ENCODE measurements around the gene COL18A1. TPM values are rescaled to one million over a fixed set of nuclear protein-coding genes. Genes with fewer than 3 reads are reported as not detected.

COL18A1 gene
- total and polyA plus RNA-seq, 4 donors, result 44.9 to 308 (median 232) TPM

GRCh38 chr21:45438391-45439145 is 33.6 kb downstream of the COL18A1 start:
- no peak for DNase-seq (ENCODE audit: low spot score)
- Histone ChIP-seq H3K9me3 (ENCODE audit: control insufficient read depth in 4 of 4, low read length in 3 of 4) (no peaks in the 10 kb centered on the region), H3K36me3 (ENCODE audit: control insufficient read depth in 4 of 4, insufficient read depth in 3 of 4, low read depth in 1 of 4, low read length in 3 of 4) (peaks cover 0 to 2% (median 0%) of the 10 kb centered on the region in 4 donors), H3K27me3 (ENCODE audit: control insufficient read depth in 4 of 4, insufficient read depth in 4 of 4, low read length in 3 of 4) (no peaks in the 10 kb centered on the region), H3K4me3 (ENCODE audit: low read depth in 1 of 3, low read length in 3 of 3) (peak overlapping the region in 1 of 3 donors; percentile 42), H3K4me1 (ENCODE audit: control insufficient read depth in 4 of 4, insufficient read depth in 4 of 4, low read length in 3 of 4) (peaks cover 7 to 35% (median 27%) of the 10 kb centered on the region in 4 donors), H3K27ac (ENCODE audit: low read depth in 1 of 2, low read length in 2 of 2) (peak overlapping the region; percentile 50 to 58), H3K9ac (ENCODE audit: low read depth in 1 of 2, low read length in 2 of 2) (peak overlapping the region in 1 of 2 donors; percentile 44)
- WGBS, result 68% methylated on average over 26 of the region's 26 CpGs
- TF ChIP-seq YY1 (IDR thresholded peaks at IDR 0.05), result no peak

- Histone ChIP-seq H3K27ac (ENCODE audit: low read depth in 1 of 2, low read length in 2 of 2) (peak overlapping the region; percentile 50 to 58), H3K9me3 (ENCODE audit: control insufficient read depth in 4 of 4, low read length in 3 of 4) (no peaks in the 10 kb centered on the region), H3K9ac (ENCODE audit: low read depth in 1 of 2, low read length in 2 of 2) (peak overlapping the region in 1 of 2 donors; percentile 2), H3K4me1 (ENCODE audit: control insufficient read depth in 4 of 4, insufficient read depth in 4 of 4, low read length in 3 of 4) (peaks cover 7 to 40% (median 27%) of the 10 kb centered on the region in 4 donors), H3K36me3 (ENCODE audit: control insufficient read depth in 4 of 4, insufficient read depth in 3 of 4, low read depth in 1 of 4, low read length in 3 of 4) (peaks cover 0 to 2% (median 0%) of the 10 kb centered on the region in 4 donors), H3K4me3 (ENCODE audit: low read depth in 1 of 3, low read length in 3 of 3) (peak overlapping the region in 2 of 3 donors; percentile 7 to 42), H3K27me3 (ENCODE audit: control insufficient read depth in 4 of 4, insufficient read depth in 4 of 4, low read length in 3 of 4) (no peaks in the 10 kb centered on the region)
- DNase-seq (ENCODE audit: low spot score), result peak; percentile 93
- TF ChIP-seq FOXA2 (IDR thresholded peaks at IDR 0.05), result no peak
- TF ChIP-seq ATF3 (IDR thresholded peaks at IDR 0.05), result no peak
- no peak for TF ChIP-seq FOXA1 (IDR thresholded peaks at IDR 0.05)
- TF ChIP-seq RAD21 (IDR thresholded peaks at IDR 0.05), result peak; percentile 98 to 99
- TF ChIP-seq, protein P1, sequence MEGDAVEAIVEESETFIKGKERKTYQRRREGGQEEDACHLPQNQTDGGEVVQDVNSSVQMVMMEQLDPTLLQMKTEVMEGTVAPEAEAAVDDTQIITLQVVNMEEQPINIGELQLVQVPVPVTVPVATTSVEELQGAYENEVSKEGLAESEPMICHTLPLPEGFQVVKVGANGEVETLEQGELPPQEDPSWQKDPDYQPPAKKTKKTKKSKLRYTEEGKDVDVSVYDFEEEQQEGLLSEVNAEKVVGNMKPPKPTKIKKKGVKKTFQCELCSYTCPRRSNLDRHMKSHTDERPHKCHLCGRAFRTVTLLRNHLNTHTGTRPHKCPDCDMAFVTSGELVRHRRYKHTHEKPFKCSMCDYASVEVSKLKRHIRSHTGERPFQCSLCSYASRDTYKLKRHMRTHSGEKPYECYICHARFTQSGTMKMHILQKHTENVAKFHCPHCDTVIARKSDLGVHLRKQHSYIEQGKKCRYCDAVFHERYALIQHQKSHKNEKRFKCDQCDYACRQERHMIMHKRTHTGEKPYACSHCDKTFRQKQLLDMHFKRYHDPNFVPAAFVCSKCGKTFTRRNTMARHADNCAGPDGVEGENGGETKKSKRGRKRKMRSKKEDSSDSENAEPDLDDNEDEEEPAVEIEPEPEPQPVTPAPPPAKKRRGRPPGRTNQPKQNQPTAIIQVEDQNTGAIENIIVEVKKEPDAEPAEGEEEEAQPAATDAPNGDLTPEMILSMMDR (IDR thresholded peaks at IDR 0.05; ENCODE audit: low read depth, low read length, missing input control), result peak; percentile 97
- peak; percentile 53 to 58 for TF ChIP-seq RXRA (IDR thresholded peaks at IDR 0.05)
- no peak for TF ChIP-seq HNF4G (IDR thresholded peaks at IDR 0.05)
- no peak for TF ChIP-seq EGR1 (IDR thresholded peaks at IDR 0.05; ENCODE audit: low read depth in 2 of 2)
- no peak for TF ChIP-seq TAF1 (conservative IDR thresholded peaks at IDR 0.05)
- no peak for TF ChIP-seq HNF4A (conservative IDR thresholded peaks at IDR 0.05)
- no peak for TF ChIP-seq JUND (IDR thresholded peaks at IDR 0.05)
- TF ChIP-seq, protein P2, sequence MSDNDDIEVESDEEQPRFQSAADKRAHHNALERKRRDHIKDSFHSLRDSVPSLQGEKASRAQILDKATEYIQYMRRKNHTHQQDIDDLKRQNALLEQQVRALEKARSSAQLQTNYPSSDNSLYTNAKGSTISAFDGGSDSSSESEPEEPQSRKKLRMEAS (IDR thresholded peaks at IDR 0.05), result no peak
- TF ChIP-seq YY1 (IDR thresholded peaks at IDR 0.05), result no peak
- TF ChIP-seq GABPA (IDR thresholded peaks at IDR 0.05 in 1 of 2, conservative IDR thresholded peaks at IDR 0.05 in 1 of 2), result peak in 1 of 2 donors; percentile 13
- TF ChIP-seq, protein P3, sequence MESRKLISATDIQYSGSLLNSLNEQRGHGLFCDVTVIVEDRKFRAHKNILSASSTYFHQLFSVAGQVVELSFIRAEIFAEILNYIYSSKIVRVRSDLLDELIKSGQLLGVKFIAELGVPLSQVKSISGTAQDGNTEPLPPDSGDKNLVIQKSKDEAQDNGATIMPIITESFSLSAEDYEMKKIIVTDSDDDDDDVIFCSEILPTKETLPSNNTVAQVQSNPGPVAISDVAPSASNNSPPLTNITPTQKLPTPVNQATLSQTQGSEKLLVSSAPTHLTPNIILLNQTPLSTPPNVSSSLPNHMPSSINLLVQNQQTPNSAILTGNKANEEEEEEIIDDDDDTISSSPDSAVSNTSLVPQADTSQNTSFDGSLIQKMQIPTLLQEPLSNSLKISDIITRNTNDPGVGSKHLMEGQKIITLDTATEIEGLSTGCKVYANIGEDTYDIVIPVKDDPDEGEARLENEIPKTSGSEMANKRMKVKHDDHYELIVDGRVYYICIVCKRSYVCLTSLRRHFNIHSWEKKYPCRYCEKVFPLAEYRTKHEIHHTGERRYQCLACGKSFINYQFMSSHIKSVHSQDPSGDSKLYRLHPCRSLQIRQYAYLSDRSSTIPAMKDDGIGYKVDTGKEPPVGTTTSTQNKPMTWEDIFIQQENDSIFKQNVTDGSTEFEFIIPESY (IDR thresholded peaks at IDR 0.05), result no peak
- TF ChIP-seq, protein P4, sequence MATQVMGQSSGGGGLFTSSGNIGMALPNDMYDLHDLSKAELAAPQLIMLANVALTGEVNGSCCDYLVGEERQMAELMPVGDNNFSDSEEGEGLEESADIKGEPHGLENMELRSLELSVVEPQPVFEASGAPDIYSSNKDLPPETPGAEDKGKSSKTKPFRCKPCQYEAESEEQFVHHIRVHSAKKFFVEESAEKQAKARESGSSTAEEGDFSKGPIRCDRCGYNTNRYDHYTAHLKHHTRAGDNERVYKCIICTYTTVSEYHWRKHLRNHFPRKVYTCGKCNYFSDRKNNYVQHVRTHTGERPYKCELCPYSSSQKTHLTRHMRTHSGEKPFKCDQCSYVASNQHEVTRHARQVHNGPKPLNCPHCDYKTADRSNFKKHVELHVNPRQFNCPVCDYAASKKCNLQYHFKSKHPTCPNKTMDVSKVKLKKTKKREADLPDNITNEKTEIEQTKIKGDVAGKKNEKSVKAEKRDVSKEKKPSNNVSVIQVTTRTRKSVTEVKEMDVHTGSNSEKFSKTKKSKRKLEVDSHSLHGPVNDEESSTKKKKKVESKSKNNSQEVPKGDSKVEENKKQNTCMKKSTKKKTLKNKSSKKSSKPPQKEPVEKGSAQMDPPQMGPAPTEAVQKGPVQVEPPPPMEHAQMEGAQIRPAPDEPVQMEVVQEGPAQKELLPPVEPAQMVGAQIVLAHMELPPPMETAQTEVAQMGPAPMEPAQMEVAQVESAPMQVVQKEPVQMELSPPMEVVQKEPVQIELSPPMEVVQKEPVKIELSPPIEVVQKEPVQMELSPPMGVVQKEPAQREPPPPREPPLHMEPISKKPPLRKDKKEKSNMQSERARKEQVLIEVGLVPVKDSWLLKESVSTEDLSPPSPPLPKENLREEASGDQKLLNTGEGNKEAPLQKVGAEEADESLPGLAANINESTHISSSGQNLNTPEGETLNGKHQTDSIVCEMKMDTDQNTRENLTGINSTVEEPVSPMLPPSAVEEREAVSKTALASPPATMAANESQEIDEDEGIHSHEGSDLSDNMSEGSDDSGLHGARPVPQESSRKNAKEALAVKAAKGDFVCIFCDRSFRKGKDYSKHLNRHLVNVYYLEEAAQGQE (IDR thresholded peaks at IDR 0.05), result no peak
- peak; percentile 90 for TF ChIP-seq NR2F2 (IDR thresholded peaks at IDR 0.05)
- TF ChIP-seq SP1 (IDR thresholded peaks at IDR 0.05), result peak; percentile 52
- WGBS, result 10% methylated on average over 58 of the region's 58 CpGs
Measured at GRCh38 chr21:45439161-45439872, 34.4 kb downstream of the COL18A1 start.

Data from liver (tissue), 9 donors.